K562 (cell line): ENCODE results near the gene POC1B. TPM values are rescaled to one million over a fixed set of nuclear protein-coding genes. Genes with fewer than 3 reads are reported as not detected.
A peak's percentile ranks its signal among the peaks of the same experiment; 100 is the strongest.

Experiments used
- ATAC-seq: fragments of 200-7000 bp; cut with Tn5 transposase; 3 replicates; pipeline ENCODE4 v1.9.1; 2020; ENCODE audit warnings: moderate library complexity
- BruUV-seq: library from RNA; stranded (reverse); fragments of 400-500 nt; replicated peaks from 2 replicates; lab custom pipeline; 2021; lab: Mats Ljungman, UMichigan
- CTCF ChIA-PET: fragments of 300-600 bp; formaldehyde crosslinking; extraction: SDS; loops from one replicate; lab custom pipeline; 2021; ENCODE audit warnings: low intra/inter-chr PET ratio; lab: Yijun Ruan, JAX
- POLR2A ChIA-PET: fragments of 300-600, 350-650 bp; sonication (Branson Sonifier 250); formaldehyde crosslinking; extraction: SDS; loops from one replicate; lab custom pipeline; 2021; ENCODE audit warnings: antibody characterized with exemption, inconsistent platforms; lab: Yijun Ruan, JAX
- DNase-seq, 4 experiments: peaks; one replicate each; pipeline versions ENCODE4 v3.0.0 to v3.0.0-alpha.2; 2011 to 2018; ENCODE audit warnings: low spot score in 3 of 4, mixed read lengths in 3 of 4; ENCODE audit errors: extremely low read depth in 1 of 4
- FAIRE-seq: peaks from 2 replicates; lab custom pipeline; 2011; peaks lifted over from hg19 to GRCh38; lab: Jason Lieb, UNC
- H2AFZ ChIP-seq: 2 replicates; pipeline ENCODE4 v1.6.0; 2011; ENCODE audit warnings: low read depth, low read length, control low read depth, inconsistent platforms
- H3K27ac ChIP-seq: fragments of 200-600 bp; 3 replicates; pipeline ENCODE4 v1.8.0; 2011; ENCODE audit warnings: low read depth, mild to moderate bottlenecking, control low read depth, inconsistent platforms, low read length, moderate library complexity, mixed read lengths; ENCODE audit errors: extremely low read depth
- H3K27me3 ChIP-seq, 2 experiments: fragments of 300-600 bp in 1 of 2; 2 replicates in 1 of 2; 3 replicates in 1 of 2; pipeline versions ENCODE4 v1.6.0 to v1.8.0; 2011; ENCODE audit warnings: inconsistent platforms in 2 of 2, low read length in 2 of 2, mild to moderate bottlenecking in 1 of 2, mixed read lengths in 1 of 2, moderate library complexity in 1 of 2; ENCODE audit not compliant: control insufficient read depth in 2 of 2, insufficient read depth in 2 of 2
- H3K36me3 ChIP-seq: fragments of 300-600 bp; 3 replicates; pipeline ENCODE4 v1.8.0; 2011; ENCODE audit warnings: mild to moderate bottlenecking, low read length, inconsistent platforms; ENCODE audit not compliant: control insufficient read depth, insufficient read depth
- H3K4me1 ChIP-seq, 2 experiments: fragments of 200-600 bp in 1 of 2; replicated peaks in 1 of 2; 2 replicates in 1 of 2; 3 replicates in 1 of 2; pipeline versions ENCODE4 v1.5.1 to v1.8.0; 2011; ENCODE audit warnings: inconsistent platforms in 2 of 2, low read length in 2 of 2, mild to moderate bottlenecking in 1 of 2, mixed read lengths in 1 of 2, moderate library complexity in 1 of 2; ENCODE audit not compliant: control insufficient read depth in 2 of 2, insufficient read depth in 2 of 2
- H3K4me2 ChIP-seq: 2 replicates; pipeline ENCODE4 v1.6.1; 2011; ENCODE audit warnings: low read length, control low read depth, inconsistent platforms, mixed read lengths; ENCODE audit not compliant: insufficient read depth
- H3K4me3 ChIP-seq: fragments of 200-600 bp; sonication (generic), shearing (Covaris generic); 2 replicates; pipeline ENCODE4 v1.5.1; 2016; ENCODE audit warnings: control low read depth, inconsistent platforms
- H3K79me2 ChIP-seq: fragments of 200-600 bp; 3 replicates; pipeline ENCODE4 v1.8.0; 2011; ENCODE audit warnings: low read length, inconsistent platforms; ENCODE audit not compliant: control insufficient read depth, insufficient read depth
- H3K9ac ChIP-seq, 2 experiments: 2 replicates each; pipeline versions ENCODE4 v1.6.0 to v1.6.1; 2011; ENCODE audit warnings: low read depth in 2 of 2, low read length in 2 of 2, control low read depth in 1 of 2, inconsistent platforms in 1 of 2, mild to moderate bottlenecking in 1 of 2, mixed read lengths in 1 of 2; ENCODE audit not compliant: insufficient read depth in 1 of 2
- H3K9me1 ChIP-seq: one replicate; pipeline ENCODE4 v1.6.0; 2011; ENCODE audit warnings: inconsistent platforms, mild to moderate bottlenecking, low read length, moderate library complexity; ENCODE audit not compliant: control insufficient read depth, insufficient read depth
- H3K9me3 ChIP-seq: replicated peaks from 2 replicates; pipeline ENCODE4 v1.5.1; 2011; ENCODE audit warnings: low read depth, low read length, inconsistent platforms; ENCODE audit not compliant: control insufficient read depth, insufficient read depth
- H4K20me1 ChIP-seq: replicated peaks from 2 replicates; pipeline ENCODE4 v1.6.1; 2011; ENCODE audit warnings: low read length, inconsistent platforms, mixed read lengths; ENCODE audit not compliant: control insufficient read depth, insufficient read depth
- BDP1 ChIP-seq: IDR thresholded peaks from 3 replicates; pipeline ENCODE4 v1.6.1; 2011; ENCODE audit not compliant: insufficient read length, insufficient read depth
- BRD4 ChIP-seq: fragments of 200-600 bp; sonication (generic); IDR thresholded peaks from 2 replicates; pipeline ENCODE4 v1.6.1; 2017; ENCODE audit warnings: inconsistent platforms
- ELK1 ChIP-seq: sonication (generic); formaldehyde crosslinking; IDR thresholded peaks from 2 replicates; pipeline ENCODE4 v1.8.1; 2022; ENCODE audit warnings: missing genetic modification reagents
- MAFG ChIP-seq: fragments of 450-650 bp; conservative IDR thresholded peaks from 2 replicates; pipeline ENCODE4 v1.6.1; 2016; ENCODE audit warnings: missing genetic modification characterization, missing compliant biosample characterization
- MBD1 ChIP-seq: fragments of 250-450 bp; sonication (Bioruptor Pico); IDR thresholded peaks from 2 replicates; pipeline ENCODE4 v1.8.0; 2022; ENCODE audit warnings: inconsistent platforms
- NCOA2 ChIP-seq, 2 experiments: fragments of 450-650 bp; IDR thresholded peaks; 2 replicates each; pipeline ENCODE4 v1.6.1; 2018; ENCODE audit warnings: mild to moderate bottlenecking in 2 of 2, moderate library complexity in 1 of 2; ENCODE audit not compliant: partially characterized antibody in 2 of 2
- NFYB ChIP-seq: IDR thresholded peaks from 2 replicates; pipeline ENCODE4 v1.6.1; 2011; ENCODE audit warnings: mild to moderate bottlenecking, moderate library complexity; ENCODE audit not compliant: insufficient read length; ENCODE audit errors: extremely low read depth
- STAT6 ChIP-seq: sonication (generic); formaldehyde crosslinking; IDR thresholded peaks from 2 replicates; pipeline ENCODE4 v1.8.1; 2023; ENCODE audit warnings: mild to moderate bottlenecking, missing genetic modification reagents
- ZNF347 ChIP-seq: fragments of 450-650 bp; formaldehyde crosslinking; IDR thresholded peaks from 2 replicates; pipeline ENCODE4 v1.4.0; 2020; ENCODE audit warnings: low read depth, mild to moderate bottlenecking, moderate library complexity
- ZNF75A ChIP-seq: fragments of 450-650 bp; formaldehyde crosslinking; IDR thresholded peaks from 2 replicates; pipeline ENCODE4 v1.4.0; 2020; ENCODE audit warnings: mild to moderate bottlenecking
- WGBS: fragments of 100-300 bp; shearing (Covaris generic); methylation state at CpG from one replicate; pipeline ENCODE4 v1.1.6; 2016; ENCODE audit warnings: low coverage, mixed read lengths; ENCODE audit not compliant: insufficient coverage; ENCODE audit errors: missing lambda C conversion rate; 5-methylcytosine and 5-hydroxymethylcytosine counted together
- in situ Hi-C: fragments of 300-500 bp; cut with MboI; formaldehyde crosslinking; loops from 4 replicates; pipeline ENCODE4 v1.15.0; 2018; ENCODE audit warnings: inconsistent platforms, mixed read lengths
- intact Hi-C: fragments of 100-400 bp; cut with micrococcal nuclease; formaldehyde crosslinking; loops from 2 replicates; pipeline ENCODE4 v1.14.2; 2022
- polyA plus RNA-seq, 8 experiments: library from polyadenylated mRNA; depleted of rRNA in 4 of 8; stranded (reverse) in 5 of 8; unstranded in 3 of 8; fragments of >200 nt; fragmentation: Nextera tagmentation in 2 of 8; fragmentation: Illumina TruSeq in 1 of 8; extraction: Ambion mirVana in 2 of 8; extraction: Trizol in 1 of 8; gene quantifications; 2 replicates each; pipeline versions ENCODE4 v1.2.1 to v1.2.3, GENCODE V29; 2011 to 2014; ENCODE audit warnings: inconsistent platforms in 1 of 8, missing spikeins in 1 of 8
- total RNA-seq, 7 experiments: library from RNA; depleted of rRNA in 6 of 7; stranded (reverse); fragments of >200 nt in 6 of 7; fragmentation: Illumina TruSeq in 2 of 7; extraction: Trizol in 2 of 7; gene quantifications; 2 replicates each; pipeline versions ENCODE4 v1.2.1 to v1.2.3, GENCODE V29; 2011 to 2021; ENCODE audit warnings: low replicate concordance in 1 of 7

The POC1B gene
- total and polyA plus RNA-seq, 9 of the 15 experiments (the other 6 are each of a cell fraction or from before 2014, with no cell fraction given), result 4.5 to 16.1 (median 10.4) TPM

GRCh38 chr12:89451841-89452251 lies 74.0 kb downstream of the POC1B start:
- FAIRE-seq (no peak), ATAC-seq (peak; percentile 23; the same call in 1 of the 3 replicates), DNase-seq (no peak)
- no TSS peak for BruUV-seq
- 53% methylated on average over 9 of the region's 9 CpGs for WGBS
- Histone ChIP-seq H3K9me1 (no peaks in the 10 kb centered on the region), H3K4me2 (no peak overlapping the region), H3K36me3 (no peaks in the 10 kb centered on the region), H3K79me2 (no peaks in the 10 kb centered on the region), H3K27me3 (no peaks in the 10 kb centered on the region), H3K27ac (no peak overlapping the region), H3K4me3 (no peak overlapping the region), H3K9ac (no peak overlapping the region), H2AFZ (0 out of 2 replicates have a peak overlapping the region, but pooled peaks have one; percentile 6)
- intact Hi-C loops (loop anchor here (10.0 kb wide), 1 partner anchor 1337 kb away; no protein-coding TSS in a partner anchor), in situ Hi-C loops (loop anchor here (10.0 to 25.0 kb wide), 2 partner anchors 397 to 1485 kb away; no protein-coding TSS in a partner anchor)
- POLR2A ChIA-PET, result interaction anchor here (0.7 kb wide), 1 partner anchor 14 kb away, joined by 3 read pairs; no protein-coding TSS in a partner anchor
- TF ChIP-seq ZNF75A (CRISPR knock-in tag) (peak; percentile 96), NFYB (no peak)
- TF ChIP-seq, all 486 proteins: peak for 1
- Histone ChIP-seq H3K9me3 (no peaks in the 10 kb centered on the region), H4K20me1 (no peaks in the 10 kb centered on the region), H3K4me1 (peaks cover 0 to 4% of the 10 kb centered on the region in 2 experiments; a peak in 2 of 5 replicates)
- CTCF ChIA-PET, result no interaction called here

GRCh38 chr12:89450907-89451306 lies 74.9 kb downstream of the POC1B start:
- Histone ChIP-seq H3K27me3 (no peaks in the 10 kb centered on the region), H3K4me1 (peaks cover 0 to 4% of the 10 kb centered on the region in 2 experiments; a peak in 2 of 5 replicates), H3K27ac (no peak overlapping the region), H3K9ac (no peak overlapping the region), H4K20me1 (no peaks in the 10 kb centered on the region), H3K9me1 (no peaks in the 10 kb centered on the region), H3K4me3 (no peak overlapping the region), H3K36me3 (no peaks in the 10 kb centered on the region), H3K4me2 (no peak overlapping the region), H2AFZ (no peak overlapping the region), H3K9me3 (no peaks in the 10 kb centered on the region), H3K79me2 (no peaks in the 10 kb centered on the region)
- no peak for FAIRE-seq
- CTCF ChIA-PET, result no interaction called here
- DNase-seq, result no peak
- no TSS peak for BruUV-seq
- intact Hi-C loops (loop anchor here (10.0 kb wide), 1 partner anchor 1336 kb away; no protein-coding TSS in a partner anchor), in situ Hi-C loops (loop anchor here (10.0 to 25.0 kb wide), 2 partner anchors 396 to 1486 kb away; no protein-coding TSS in a partner anchor)
- no peak for ATAC-seq
- POLR2A ChIA-PET, result no interaction called here
- TF ChIP-seq ZNF347 (CRISPR knock-in tag) (no peak), MBD1 (CRISPR knock-in tag) (no peak), BDP1 (no peak), MAFG (no peak), NCOA2 (IDR thresholded peaks at IDR 0.05; ENCODE audit: partially characterized antibody in 2 of 2) (no peak), BRD4 (no peak), STAT6 (CRISPR knock-in tag) (no peak), ELK1 (CRISPR knock-in tag) (no peak)
